ENCODE data around the gene CST9.

The CST9 gene

DNA sequence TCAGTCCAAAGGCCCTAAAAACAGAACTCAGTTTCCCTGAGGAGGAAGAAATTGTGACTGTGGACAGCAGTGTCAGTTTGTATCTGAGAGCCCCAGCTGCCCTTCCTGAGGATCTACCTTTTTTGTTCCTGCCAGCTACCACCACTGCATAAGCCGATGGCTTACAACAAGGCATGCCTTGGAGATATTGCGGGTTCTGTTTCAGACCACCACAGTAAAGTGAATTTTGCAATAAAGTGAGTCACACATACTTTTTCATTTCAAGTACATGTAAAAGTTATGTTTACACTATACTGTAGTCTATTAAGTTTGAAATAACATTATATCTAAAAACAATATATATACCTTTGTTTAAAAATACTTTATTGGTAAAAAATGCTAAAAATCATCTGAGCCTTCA lies 41.6 kb upstream of the CST9 start:
- TF ChIP-seq, protein P1, sequence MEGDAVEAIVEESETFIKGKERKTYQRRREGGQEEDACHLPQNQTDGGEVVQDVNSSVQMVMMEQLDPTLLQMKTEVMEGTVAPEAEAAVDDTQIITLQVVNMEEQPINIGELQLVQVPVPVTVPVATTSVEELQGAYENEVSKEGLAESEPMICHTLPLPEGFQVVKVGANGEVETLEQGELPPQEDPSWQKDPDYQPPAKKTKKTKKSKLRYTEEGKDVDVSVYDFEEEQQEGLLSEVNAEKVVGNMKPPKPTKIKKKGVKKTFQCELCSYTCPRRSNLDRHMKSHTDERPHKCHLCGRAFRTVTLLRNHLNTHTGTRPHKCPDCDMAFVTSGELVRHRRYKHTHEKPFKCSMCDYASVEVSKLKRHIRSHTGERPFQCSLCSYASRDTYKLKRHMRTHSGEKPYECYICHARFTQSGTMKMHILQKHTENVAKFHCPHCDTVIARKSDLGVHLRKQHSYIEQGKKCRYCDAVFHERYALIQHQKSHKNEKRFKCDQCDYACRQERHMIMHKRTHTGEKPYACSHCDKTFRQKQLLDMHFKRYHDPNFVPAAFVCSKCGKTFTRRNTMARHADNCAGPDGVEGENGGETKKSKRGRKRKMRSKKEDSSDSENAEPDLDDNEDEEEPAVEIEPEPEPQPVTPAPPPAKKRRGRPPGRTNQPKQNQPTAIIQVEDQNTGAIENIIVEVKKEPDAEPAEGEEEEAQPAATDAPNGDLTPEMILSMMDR (IDR thresholded peaks at IDR 0.05; ENCODE audit: poor library complexity, severe bottlenecking) = no peak
- Histone ChIP-seq H3K4me3 (ENCODE audit: severe bottlenecking) (no peak overlapping the region), H3K27ac (ENCODE audit: poor library complexity, severe bottlenecking) (no peak overlapping the region), H3K4me1 (ENCODE audit: insufficient read depth, poor library complexity, severe bottlenecking) (no peaks in the 10 kb centered on the region), H3K9me3 (ENCODE audit: severe bottlenecking) (peaks cover 3% of the 10 kb centered on the region), H3K36me3 (ENCODE audit: low read depth) (no peaks in the 10 kb centered on the region), H3K27me3 (ENCODE audit: insufficient read depth, poor library complexity, severe bottlenecking) (no peaks in the 10 kb centered on the region)
- DNase-seq (ENCODE audit: low spot score) (no peak), ATAC-seq (ENCODE audit: low read depth) (no peak)

DNA sequence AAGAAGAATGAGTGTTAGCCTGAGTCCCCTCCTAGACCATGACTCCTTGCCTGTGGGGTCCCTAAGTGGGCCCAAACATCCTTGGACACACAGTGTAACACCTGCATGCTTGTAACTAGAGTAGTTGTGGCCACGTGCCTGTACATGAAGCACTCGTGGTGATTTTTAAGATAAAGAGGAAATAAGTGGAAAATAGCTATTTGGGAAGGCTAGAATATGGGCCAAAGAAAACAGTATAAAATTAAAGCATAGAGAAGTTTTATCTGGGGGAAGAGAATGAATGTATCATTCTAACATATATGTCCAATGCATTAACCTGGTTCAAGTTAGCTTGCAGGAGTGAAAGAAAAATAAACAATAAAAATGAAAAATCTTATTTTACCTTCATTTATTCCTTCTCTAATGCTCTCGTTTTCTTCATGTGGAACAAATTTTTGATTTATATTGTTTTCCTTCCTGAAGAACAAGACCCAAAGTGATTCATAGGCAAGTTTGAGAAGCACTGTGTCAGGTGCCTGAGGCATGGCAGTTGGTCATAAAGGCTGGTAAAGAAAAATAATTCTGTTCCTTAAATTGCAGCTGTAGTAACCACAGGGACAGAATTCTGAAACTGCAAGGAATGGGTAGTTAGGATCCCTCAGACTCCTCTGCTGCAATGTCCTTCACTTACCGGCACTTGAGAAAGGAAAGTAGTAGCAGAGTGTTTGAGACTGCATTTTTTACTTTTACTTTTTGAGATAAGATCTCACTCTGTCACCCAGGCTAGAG lies 40.6 kb upstream of the CST9 start:
- no peak for DNase-seq (ENCODE audit: low spot score)
- Histone ChIP-seq H3K4me1 (ENCODE audit: insufficient read depth, poor library complexity, severe bottlenecking) (no peaks in the 10 kb centered on the region), H3K27ac (ENCODE audit: poor library complexity, severe bottlenecking) (no peak overlapping the region), H3K36me3 (ENCODE audit: low read depth) (no peaks in the 10 kb centered on the region), H3K27me3 (ENCODE audit: insufficient read depth, poor library complexity, severe bottlenecking) (no peaks in the 10 kb centered on the region), H3K4me3 (ENCODE audit: severe bottlenecking) (no peak overlapping the region), H3K9me3 (ENCODE audit: severe bottlenecking) (peaks cover 3% of the 10 kb centered on the region)
- TF ChIP-seq, protein P1 (IDR thresholded peaks at IDR 0.05; ENCODE audit: poor library complexity, severe bottlenecking) = no peak
- no peak for ATAC-seq (ENCODE audit: low read depth)

DNA sequence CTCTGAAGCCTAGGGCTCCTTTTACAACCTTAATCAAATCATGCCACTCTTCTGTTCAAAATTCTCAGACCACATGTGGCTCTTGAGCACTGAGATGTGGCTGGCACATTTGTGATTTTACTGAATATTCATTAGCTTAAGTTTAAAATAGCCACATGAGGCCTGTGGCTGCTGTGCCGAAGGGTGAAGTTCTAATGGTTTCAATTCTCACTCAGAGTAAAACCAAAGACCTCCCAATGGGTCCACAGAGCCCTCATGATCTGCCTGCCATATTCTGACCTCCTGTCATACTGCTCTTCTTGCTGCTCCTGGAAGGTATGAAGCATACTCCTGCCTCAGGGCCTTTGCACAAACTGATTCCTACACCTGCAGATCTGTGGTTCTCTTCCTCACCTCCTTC lies 39.9 kb upstream of the CST9 start:
- no peak overlapping the region for H3K27ac ChIP-seq (ENCODE audit: poor library complexity, severe bottlenecking)
- TF ChIP-seq, protein P1 (IDR thresholded peaks at IDR 0.05; ENCODE audit: poor library complexity, severe bottlenecking) = no peak
- H3K27me3 ChIP-seq (ENCODE audit: insufficient read depth, poor library complexity, severe bottlenecking) = no peaks in the 10 kb centered on the region
- no peak overlapping the region for H3K4me3 ChIP-seq (ENCODE audit: severe bottlenecking)
- no peaks in the 10 kb centered on the region for H3K4me1 ChIP-seq (ENCODE audit: insufficient read depth, poor library complexity, severe bottlenecking)
- peaks cover 3% of the 10 kb centered on the region for H3K9me3 ChIP-seq (ENCODE audit: severe bottlenecking)
- ATAC-seq (ENCODE audit: low read depth) (no peak), DNase-seq (ENCODE audit: low spot score) (no peak)
- no peaks in the 10 kb centered on the region for H3K36me3 ChIP-seq (ENCODE audit: low read depth)

DNA sequence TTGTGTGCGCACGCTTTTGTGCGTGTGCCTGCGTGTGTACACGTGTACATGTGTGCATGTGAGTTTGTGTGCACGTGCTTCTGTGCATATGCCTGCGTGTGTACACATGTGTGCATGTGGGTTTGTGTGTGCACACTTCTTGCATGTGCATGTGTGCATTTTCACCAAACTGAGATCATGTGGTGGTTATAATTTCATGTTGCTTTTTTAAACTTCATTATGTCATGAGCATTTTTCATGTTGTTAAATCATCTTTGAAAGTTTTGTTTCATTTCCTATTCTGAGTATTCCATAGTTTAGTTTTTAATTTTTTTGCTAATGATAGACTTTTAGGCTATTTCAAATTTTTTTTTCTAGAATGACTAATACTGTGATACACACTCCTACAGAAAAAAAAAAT lies 38.4 kb upstream of the CST9 start:
- no peak overlapping the region for H3K4me3 ChIP-seq (ENCODE audit: severe bottlenecking)
- no peak for DNase-seq (ENCODE audit: low spot score)
- peaks cover 3% of the 10 kb centered on the region for H3K9me3 ChIP-seq (ENCODE audit: severe bottlenecking)
- no peak for ATAC-seq (ENCODE audit: low read depth)
- H3K4me1 ChIP-seq (ENCODE audit: insufficient read depth, poor library complexity, severe bottlenecking) = peaks cover 1% of the 10 kb centered on the region
- no peaks in the 10 kb centered on the region for H3K27me3 ChIP-seq (ENCODE audit: insufficient read depth, poor library complexity, severe bottlenecking)
- TF ChIP-seq, protein P1 (IDR thresholded peaks at IDR 0.05; ENCODE audit: poor library complexity, severe bottlenecking) = no peak
- H3K27ac ChIP-seq (ENCODE audit: poor library complexity, severe bottlenecking) = no peak overlapping the region
- H3K36me3 ChIP-seq (ENCODE audit: low read depth) = no peaks in the 10 kb centered on the region

DNA sequence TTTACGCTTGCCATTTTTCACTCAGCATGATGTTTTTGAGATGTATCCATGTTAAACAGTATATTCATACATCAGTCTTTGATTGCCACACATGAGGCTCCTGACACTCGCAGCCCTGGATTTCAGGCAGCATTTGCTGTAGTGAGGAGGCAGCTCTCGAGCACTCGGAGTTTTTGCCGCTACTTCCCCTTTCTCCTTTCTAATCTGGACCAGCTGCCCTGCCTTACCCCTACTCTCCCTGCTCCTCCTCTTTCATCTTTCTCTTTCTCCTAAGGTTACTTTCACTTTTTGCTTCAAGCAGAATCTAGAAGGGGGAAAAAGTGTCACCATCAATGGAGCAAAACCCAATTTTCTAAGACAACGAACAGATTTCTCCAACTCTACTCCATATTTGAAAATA lies 37.9 kb upstream of the CST9 start:
- Histone ChIP-seq H3K27ac (ENCODE audit: poor library complexity, severe bottlenecking) (no peak overlapping the region), H3K4me1 (ENCODE audit: insufficient read depth, poor library complexity, severe bottlenecking) (peaks cover 3% of the 10 kb centered on the region), H3K9me3 (ENCODE audit: severe bottlenecking) (peaks cover 3% of the 10 kb centered on the region), H3K36me3 (ENCODE audit: low read depth) (no peaks in the 10 kb centered on the region), H3K27me3 (ENCODE audit: insufficient read depth, poor library complexity, severe bottlenecking) (no peaks in the 10 kb centered on the region), H3K4me3 (ENCODE audit: severe bottlenecking) (no peak overlapping the region)
- DNase-seq (ENCODE audit: low spot score) (no peak), ATAC-seq (ENCODE audit: low read depth) (no peak)
- TF ChIP-seq, protein P1 (IDR thresholded peaks at IDR 0.05; ENCODE audit: poor library complexity, severe bottlenecking) = no peak

Data from RWPE2 (cell line).